HepG2 (cell line): ENCODE measurements around the gene FBLN5.

Experiments
- EZH2 ChIP-seq: conservative IDR thresholded peaks from 2 replicates; pipeline ENCODE4 v1.6.1; 2012; ENCODE audit warnings: mild to moderate bottlenecking, low read depth, low read length, moderate library complexity
- FOXP1 ChIP-seq, 2 experiments: fragments of 450-650 bp in 1 of 2; IDR thresholded peaks; 2 replicates each; pipeline ENCODE4 v1.6.1; 2017 to 2018; ENCODE audit warnings: antibody characterized with exemption in 1 of 2
- NFKBIZ ChIP-seq: IDR thresholded peaks from 2 replicates; pipeline ENCODE4 v1.6.1; 2018; ENCODE audit warnings: missing genetic modification reagents, missing compliant biosample characterization
- NR2F1 ChIP-seq, 2 experiments: fragments of 450-650 bp in 1 of 2; formaldehyde crosslinking in 1 of 2; IDR thresholded peaks; 2 replicates each; pipeline versions ENCODE4 v1.5.0 to v1.6.1; 2016 to 2020; ENCODE audit warnings: mild to moderate bottlenecking in 1 of 2, missing compliant biosample characterization in 1 of 2, missing genetic modification reagents in 1 of 2, moderate library complexity in 1 of 2
- POLR2A ChIP-seq, 2 experiments: IDR thresholded peaks; 2 replicates each; pipeline ENCODE4 v1.6.1; 2011; ENCODE audit warnings: low read depth in 2 of 2, low read length in 2 of 2, mild to moderate bottlenecking in 1 of 2, moderate library complexity in 1 of 2; ENCODE audit not compliant: insufficient read depth in 1 of 2
- POLR2AphosphoS5 ChIP-seq: IDR thresholded peaks from 2 replicates; pipeline ENCODE4 v1.6.1; 2012; ENCODE audit warnings: low read depth, low read length
- RNF2 ChIP-seq: fragments of 450-650 bp; conservative IDR thresholded peaks from 2 replicates; pipeline ENCODE4 v1.6.1; 2016; ENCODE audit warnings: low read depth
- SMARCC2 ChIP-seq: fragments of 450-650 bp; IDR thresholded peaks from 2 replicates; pipeline ENCODE4 v1.6.1; 2017; ENCODE audit warnings: antibody characterized with exemption, mild to moderate bottlenecking
- TF ChIP-seq, protein P1 (sequence below): sonication (generic); formaldehyde crosslinking; IDR thresholded peaks from 2 replicates; pipeline ENCODE4 v1.5.0; 2020; ENCODE audit warnings: mild to moderate bottlenecking, missing genetic modification reagents, moderate library complexity
- TF ChIP-seq, protein P2 (sequence below): sonication (generic); formaldehyde crosslinking; IDR thresholded peaks from 2 replicates; pipeline ENCODE4 v1.4.0; 2020; ENCODE audit warnings: missing genetic modification reagents, borderline replicate concordance
- TF ChIP-seq, protein P3 (sequence below): sonication (generic); formaldehyde crosslinking; IDR thresholded peaks from 2 replicates; pipeline ENCODE4 v1.4.0; 2020; ENCODE audit warnings: missing genetic modification reagents

DNA sequence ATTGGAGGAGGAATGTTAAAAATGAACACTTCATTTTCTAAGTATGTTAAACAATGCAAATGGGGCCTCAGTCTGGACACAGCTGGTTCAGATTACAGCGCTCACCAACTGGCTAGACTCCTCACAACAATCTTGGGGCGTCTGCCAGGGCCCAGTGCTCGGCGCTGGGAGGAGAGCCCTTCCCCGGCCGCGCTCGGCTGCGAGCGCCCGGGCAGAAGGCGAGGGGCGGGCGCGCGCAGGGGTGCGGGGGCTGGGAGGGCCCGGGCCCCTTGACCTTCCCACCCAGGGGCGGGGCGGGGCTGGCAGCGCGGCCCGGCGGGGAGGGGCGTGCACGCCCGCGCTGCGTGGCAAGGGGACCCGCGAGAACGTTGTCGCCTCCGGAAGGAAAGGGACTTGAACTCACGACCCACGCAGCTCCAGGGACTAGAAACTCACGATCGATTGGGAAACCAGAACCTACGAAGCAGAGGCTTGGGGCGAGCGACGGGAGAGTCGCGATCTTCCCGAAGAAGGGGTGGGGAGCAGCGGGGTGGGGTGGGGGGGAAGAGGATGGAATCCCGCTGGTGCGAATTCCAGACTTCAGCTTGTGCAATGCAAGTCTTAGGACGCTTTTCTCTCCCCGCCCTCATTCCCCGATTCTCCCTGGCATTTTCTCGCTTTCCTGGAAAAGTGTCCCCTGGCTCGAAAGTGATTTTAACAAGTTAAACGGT is at the start of gene FBLN5:
- TF ChIP-seq EZH2 (no peak; the same call in 1 of the 2 replicates), NR2F1 (CRISPR knock-in tag; IDR thresholded peaks at IDR 0.05) (no peak), POLR2A (IDR thresholded peaks at IDR 0.05; ENCODE audit: insufficient read depth in 1 of 2, low read depth in 2 of 2, low read length in 2 of 2) (no peak), SMARCC2 (no peak), RNF2 (0 out of 2 replicates have a peak, but pooled peaks have one; percentile 22), FOXP1 (IDR thresholded peaks at IDR 0.05) (no peak), FOXP1 (CRISPR knock-in tag; IDR thresholded peaks at IDR 0.05) (no peak), NFKBIZ (CRISPR knock-in tag) (no peak), POLR2AphosphoS5 (no peak)
- TF ChIP-seq, protein P1, sequence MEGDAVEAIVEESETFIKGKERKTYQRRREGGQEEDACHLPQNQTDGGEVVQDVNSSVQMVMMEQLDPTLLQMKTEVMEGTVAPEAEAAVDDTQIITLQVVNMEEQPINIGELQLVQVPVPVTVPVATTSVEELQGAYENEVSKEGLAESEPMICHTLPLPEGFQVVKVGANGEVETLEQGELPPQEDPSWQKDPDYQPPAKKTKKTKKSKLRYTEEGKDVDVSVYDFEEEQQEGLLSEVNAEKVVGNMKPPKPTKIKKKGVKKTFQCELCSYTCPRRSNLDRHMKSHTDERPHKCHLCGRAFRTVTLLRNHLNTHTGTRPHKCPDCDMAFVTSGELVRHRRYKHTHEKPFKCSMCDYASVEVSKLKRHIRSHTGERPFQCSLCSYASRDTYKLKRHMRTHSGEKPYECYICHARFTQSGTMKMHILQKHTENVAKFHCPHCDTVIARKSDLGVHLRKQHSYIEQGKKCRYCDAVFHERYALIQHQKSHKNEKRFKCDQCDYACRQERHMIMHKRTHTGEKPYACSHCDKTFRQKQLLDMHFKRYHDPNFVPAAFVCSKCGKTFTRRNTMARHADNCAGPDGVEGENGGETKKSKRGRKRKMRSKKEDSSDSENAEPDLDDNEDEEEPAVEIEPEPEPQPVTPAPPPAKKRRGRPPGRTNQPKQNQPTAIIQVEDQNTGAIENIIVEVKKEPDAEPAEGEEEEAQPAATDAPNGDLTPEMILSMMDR (CRISPR knock-in tag), result no peak
- TF ChIP-seq, protein P2, sequence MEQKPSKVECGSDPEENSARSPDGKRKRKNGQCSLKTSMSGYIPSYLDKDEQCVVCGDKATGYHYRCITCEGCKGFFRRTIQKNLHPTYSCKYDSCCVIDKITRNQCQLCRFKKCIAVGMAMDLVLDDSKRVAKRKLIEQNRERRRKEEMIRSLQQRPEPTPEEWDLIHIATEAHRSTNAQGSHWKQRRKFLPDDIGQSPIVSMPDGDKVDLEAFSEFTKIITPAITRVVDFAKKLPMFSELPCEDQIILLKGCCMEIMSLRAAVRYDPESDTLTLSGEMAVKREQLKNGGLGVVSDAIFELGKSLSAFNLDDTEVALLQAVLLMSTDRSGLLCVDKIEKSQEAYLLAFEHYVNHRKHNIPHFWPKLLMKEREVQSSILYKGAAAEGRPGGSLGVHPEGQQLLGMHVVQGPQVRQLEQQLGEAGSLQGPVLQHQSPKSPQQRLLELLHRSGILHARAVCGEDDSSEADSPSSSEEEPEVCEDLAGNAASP (CRISPR knock-in tag), result no peak
- TF ChIP-seq, protein P3, sequence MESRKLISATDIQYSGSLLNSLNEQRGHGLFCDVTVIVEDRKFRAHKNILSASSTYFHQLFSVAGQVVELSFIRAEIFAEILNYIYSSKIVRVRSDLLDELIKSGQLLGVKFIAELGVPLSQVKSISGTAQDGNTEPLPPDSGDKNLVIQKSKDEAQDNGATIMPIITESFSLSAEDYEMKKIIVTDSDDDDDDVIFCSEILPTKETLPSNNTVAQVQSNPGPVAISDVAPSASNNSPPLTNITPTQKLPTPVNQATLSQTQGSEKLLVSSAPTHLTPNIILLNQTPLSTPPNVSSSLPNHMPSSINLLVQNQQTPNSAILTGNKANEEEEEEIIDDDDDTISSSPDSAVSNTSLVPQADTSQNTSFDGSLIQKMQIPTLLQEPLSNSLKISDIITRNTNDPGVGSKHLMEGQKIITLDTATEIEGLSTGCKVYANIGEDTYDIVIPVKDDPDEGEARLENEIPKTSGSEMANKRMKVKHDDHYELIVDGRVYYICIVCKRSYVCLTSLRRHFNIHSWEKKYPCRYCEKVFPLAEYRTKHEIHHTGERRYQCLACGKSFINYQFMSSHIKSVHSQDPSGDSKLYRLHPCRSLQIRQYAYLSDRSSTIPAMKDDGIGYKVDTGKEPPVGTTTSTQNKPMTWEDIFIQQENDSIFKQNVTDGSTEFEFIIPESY, result no peak
